AG09309 (cell line): ENCODE results near the gene MNS1.

ENCODE experiments used
- DNase-seq: peaks from one replicate; pipeline ENCODE4 v3.0.0-alpha.2; 2010; ENCODE audit warnings: low read depth
- H3K4me3 ChIP-seq: 2 replicates; pipeline ENCODE4 v1.5.1; 2011; ENCODE audit warnings: mild to moderate bottlenecking, low read depth, low read length, moderate library complexity; ENCODE audit not compliant: control insufficient read depth
- TF ChIP-seq, protein P1 (sequence below): IDR thresholded peaks from 2 replicates; pipeline ENCODE4 v1.5.1; 2011; ENCODE audit warnings: mild to moderate bottlenecking, low read depth, low read length, inconsistent platforms; ENCODE audit not compliant: insufficient read depth, control insufficient read depth; ENCODE audit errors: missing control alignments

Gene MNS1

GRCh38 chr15:56456229-56456628 is 8.7 kb downstream of the MNS1 start:
- DNase-seq = no peak
- no peak overlapping the region for H3K4me3 ChIP-seq
- TF ChIP-seq, protein P1, sequence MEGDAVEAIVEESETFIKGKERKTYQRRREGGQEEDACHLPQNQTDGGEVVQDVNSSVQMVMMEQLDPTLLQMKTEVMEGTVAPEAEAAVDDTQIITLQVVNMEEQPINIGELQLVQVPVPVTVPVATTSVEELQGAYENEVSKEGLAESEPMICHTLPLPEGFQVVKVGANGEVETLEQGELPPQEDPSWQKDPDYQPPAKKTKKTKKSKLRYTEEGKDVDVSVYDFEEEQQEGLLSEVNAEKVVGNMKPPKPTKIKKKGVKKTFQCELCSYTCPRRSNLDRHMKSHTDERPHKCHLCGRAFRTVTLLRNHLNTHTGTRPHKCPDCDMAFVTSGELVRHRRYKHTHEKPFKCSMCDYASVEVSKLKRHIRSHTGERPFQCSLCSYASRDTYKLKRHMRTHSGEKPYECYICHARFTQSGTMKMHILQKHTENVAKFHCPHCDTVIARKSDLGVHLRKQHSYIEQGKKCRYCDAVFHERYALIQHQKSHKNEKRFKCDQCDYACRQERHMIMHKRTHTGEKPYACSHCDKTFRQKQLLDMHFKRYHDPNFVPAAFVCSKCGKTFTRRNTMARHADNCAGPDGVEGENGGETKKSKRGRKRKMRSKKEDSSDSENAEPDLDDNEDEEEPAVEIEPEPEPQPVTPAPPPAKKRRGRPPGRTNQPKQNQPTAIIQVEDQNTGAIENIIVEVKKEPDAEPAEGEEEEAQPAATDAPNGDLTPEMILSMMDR = no peak

- no peak for DNase-seq
- H3K4me3 ChIP-seq = no peak overlapping the region
- TF ChIP-seq, protein P1 = no peak
Observed at GRCh38 chr15:56454836-56455235, 10.1 kb downstream of the MNS1 start.

- H3K4me3 ChIP-seq = no peak overlapping the region
- DNase-seq = no peak
- TF ChIP-seq, protein P1 = no peak
Observed at GRCh38 chr15:56445746-56446145, 19.2 kb downstream of the MNS1 start.

- TF ChIP-seq, protein P1 = no peak
- no peak for DNase-seq
- no peak overlapping the region for H3K4me3 ChIP-seq
Observed at GRCh38 chr15:56442354-56442753, 22.6 kb downstream of the MNS1 start.

GRCh38 chr15:56440214-56440770 is 24.6 kb downstream of the MNS1 start:
- no peak for DNase-seq
- no peak overlapping the region for H3K4me3 ChIP-seq
- TF ChIP-seq, protein P1 = no peak

- H3K4me3 ChIP-seq = no peak overlapping the region
Observed at GRCh38 chr15:56432304-56432703, 32.6 kb downstream of the MNS1 start.

More at GRCh38 chr15:56432304-56432703, 32.6 kb downstream of the MNS1 start:
- TF ChIP-seq, protein P1 = no peak
- no peak for DNase-seq
